HepG2 (cell line): ENCODE results near the gene MLST8. TPM values are rescaled to one million over a fixed set of nuclear protein-coding genes. Genes with fewer than 3 reads are reported as not detected.

Source experiments
- ATAC-seq: fragments of 200-7000 bp; cut with Tn5 transposase; 3 replicates; pipeline ENCODE4 v1.9.1; 2020; ENCODE audit warnings: mild to moderate bottlenecking, moderate library complexity
- BruUV-seq: library from RNA; stranded (reverse); fragments of 400-500 nt; replicated peaks from 2 replicates; lab custom pipeline; 2021; lab: Mats Ljungman, UMichigan
- CTCF ChIA-PET: fragments of 300-600 bp; formaldehyde crosslinking; extraction: SDS; loops from one replicate; lab custom pipeline; 2021; ENCODE audit warnings: low total read pairs, inconsistent platforms, low intra/inter-chr PET ratio; lab: Yijun Ruan, JAX
- POLR2A ChIA-PET: fragments of 350-600 bp; sonication (Branson Sonifier 250); formaldehyde crosslinking; loops from one replicate; lab custom pipeline; 2020; ENCODE audit warnings: antibody characterized with exemption, inconsistent platforms; lab: Yijun Ruan, JAX
- DNase-seq: peaks from one replicate; pipeline ENCODE4 v3.0.0-alpha.2; 2015; ENCODE audit warnings: low spot score
- FAIRE-seq: peaks from 3 replicates; lab custom pipeline; 2011; peaks lifted over from hg19 to GRCh38; lab: Jason Lieb, UNC
- H2AFZ ChIP-seq: one replicate; pipeline ENCODE4 v1.6.1; 2011; ENCODE audit warnings: low read length, inconsistent platforms
- H3K27ac ChIP-seq: fragments of 300-600 bp; 3 replicates; pipeline ENCODE4 v1.8.0; 2011; ENCODE audit warnings: mixed run types, mild to moderate bottlenecking, mixed read lengths, low read length, inconsistent platforms; ENCODE audit not compliant: insufficient read depth; ENCODE audit errors: extremely low read length
- H3K27me3 ChIP-seq, 2 experiments: fragments of 200-600 bp in 1 of 2; 2 replicates in 1 of 2; 3 replicates in 1 of 2; pipeline versions ENCODE4 v1.6.0 to v1.8.0; 2011; ENCODE audit warnings: low read length in 2 of 2, mild to moderate bottlenecking in 2 of 2, moderate library complexity in 2 of 2, inconsistent platforms in 1 of 2; ENCODE audit not compliant: insufficient read depth in 2 of 2, control insufficient read depth in 1 of 2
- H3K36me3 ChIP-seq, 2 experiments: fragments of 200-600 bp in 1 of 2; replicated peaks in 1 of 2; 2 replicates in 1 of 2; 3 replicates in 1 of 2; pipeline versions ENCODE4 v1.5.1 to v1.8.0; 2011; ENCODE audit warnings: low read length in 2 of 2, inconsistent platforms in 1 of 2; ENCODE audit not compliant: insufficient read depth in 2 of 2, control insufficient read depth in 1 of 2
- H3K4me1 ChIP-seq: 2 replicates; pipeline ENCODE4 v1.5.1; 2012; ENCODE audit warnings: low read length, inconsistent platforms; ENCODE audit not compliant: insufficient read depth
- H3K4me2 ChIP-seq: 2 replicates; pipeline ENCODE4 v1.6.0; 2011; ENCODE audit warnings: low read depth, low read length, inconsistent platforms
- H3K4me3 ChIP-seq, 3 experiments: fragments of 200-600 bp in 1 of 3; sonication (generic), shearing (Covaris generic) in 1 of 3; replicated peaks in 1 of 3; 2 replicates each; pipeline ENCODE4 v1.5.1; 2011 to 2016; ENCODE audit warnings: low read length in 3 of 3, inconsistent platforms in 2 of 3, low read depth in 2 of 3, mild to moderate bottlenecking in 2 of 3, control low read depth in 1 of 3, mixed read lengths in 1 of 3; ENCODE audit not compliant: insufficient read depth in 1 of 3
- H3K79me2 ChIP-seq: one replicate; pipeline ENCODE4 v1.6.1; 2011; ENCODE audit warnings: low read length, inconsistent platforms; ENCODE audit not compliant: insufficient read depth
- H3K9ac ChIP-seq: 2 replicates; pipeline ENCODE4 v1.6.0; 2011; ENCODE audit warnings: mild to moderate bottlenecking, low read depth, low read length, inconsistent platforms; ENCODE audit not compliant: insufficient read depth
- H3K9me3 ChIP-seq: 2 replicates; pipeline ENCODE4 v1.5.1; 2012; ENCODE audit warnings: mild to moderate bottlenecking, low read length
- H4K20me1 ChIP-seq: 2 replicates; pipeline ENCODE4 v1.6.0; 2011; ENCODE audit warnings: inconsistent platforms, mild to moderate bottlenecking, low read length, moderate library complexity; ENCODE audit not compliant: insufficient read depth
- ARID4A ChIP-seq: sonication (generic); formaldehyde crosslinking; IDR thresholded peaks from 2 replicates; pipeline ENCODE4 v1.5.0; 2020; ENCODE audit warnings: mild to moderate bottlenecking, missing genetic modification reagents, borderline replicate concordance
- GTF2F1 ChIP-seq: fragments of 150-350 bp; IDR thresholded peaks from 2 replicates; pipeline ENCODE4 v1.6.1; 2014; ENCODE audit warnings: low read length
- HNRNPUL1 ChIP-seq: fragments of 200-400 bp; formaldehyde crosslinking; IDR thresholded peaks from 2 replicates; pipeline ENCODE4 v1.6.1; 2017; ENCODE audit warnings: low read depth, mild to moderate bottlenecking, low read length, moderate library complexity
- SETDB1 ChIP-seq: sonication (generic); formaldehyde crosslinking; IDR thresholded peaks from 2 replicates; pipeline ENCODE4 v1.5.1; 2020; ENCODE audit warnings: missing genetic modification reagents, mild to moderate bottlenecking, borderline replicate concordance
- SNRNP70 ChIP-seq: fragments of 200-400 bp; formaldehyde crosslinking; IDR thresholded peaks from 2 replicates; pipeline ENCODE4 v1.6.1; 2017; ENCODE audit warnings: mild to moderate bottlenecking, low read depth, low read length, moderate library complexity
- THAP11 ChIP-seq: IDR thresholded peaks from 2 replicates; pipeline ENCODE4 v1.6.1; 2016; ENCODE audit warnings: missing biosample characterization, missing genetic modification reagents
- ZNF280D ChIP-seq: sonication (generic); formaldehyde crosslinking; IDR thresholded peaks from 2 replicates; pipeline ENCODE4 v1.5.1; 2020; ENCODE audit warnings: mild to moderate bottlenecking, missing genetic modification reagents
- ZNF296 ChIP-seq: sonication (generic); formaldehyde crosslinking; conservative IDR thresholded peaks from 2 replicates; pipeline ENCODE4 v1.5.0; 2020; ENCODE audit warnings: mild to moderate bottlenecking, missing genetic modification reagents
- ZNF512 ChIP-seq: sonication (generic); formaldehyde crosslinking; IDR thresholded peaks from 2 replicates; pipeline ENCODE4 v1.4.0; 2020; ENCODE audit warnings: mild to moderate bottlenecking, missing genetic modification reagents
- ZNF552 ChIP-seq: sonication (generic); formaldehyde crosslinking; IDR thresholded peaks from 2 replicates; pipeline ENCODE4 v1.9.0; 2022; ENCODE audit warnings: missing genetic modification reagents, mild to moderate bottlenecking, borderline replicate concordance
- ZNF607 ChIP-seq: sonication (generic); formaldehyde crosslinking; IDR thresholded peaks from 2 replicates; pipeline ENCODE4 v1.5.1; 2020; ENCODE audit warnings: missing genetic modification reagents, mild to moderate bottlenecking, borderline replicate concordance
- ZNF83 ChIP-seq: sonication (generic); formaldehyde crosslinking; IDR thresholded peaks from 2 replicates; pipeline ENCODE4 v1.4.0; 2020; ENCODE audit warnings: missing genetic modification reagents, mild to moderate bottlenecking, borderline replicate concordance
- ZSCAN9 ChIP-seq: IDR thresholded peaks from 2 replicates; pipeline ENCODE4 v1.6.1; 2016; ENCODE audit warnings: borderline replicate concordance
- WGBS: methylation state at CpG from one replicate; pipeline ENCODE4 v1.1.6; 2017; ENCODE audit warnings: low lambda C conversion rate; 5-methylcytosine and 5-hydroxymethylcytosine counted together
- in situ Hi-C: cut with HindIII; loops from 2 replicates; pipeline ENCODE4 v1.10.0; 2017; ENCODE audit warnings: low pct_unique_long_range_greater_than_20kb; ENCODE audit not compliant: extremely low pct_ligation_motif_present
- intact Hi-C: fragments of 100-400 bp; cut with micrococcal nuclease; formaldehyde crosslinking; loops from one replicate; pipeline ENCODE4 v1.10.0; 2022; ENCODE audit not compliant: unreplicated experiment
- polyA plus RNA-seq, 8 experiments: library from polyadenylated mRNA; depleted of rRNA in 3 of 8; stranded (reverse) in 7 of 8; unstranded in 1 of 8; fragments of >200 nt; fragmentation: Illumina TruSeq in 4 of 8; extraction: Trizol in 4 of 8; gene quantifications; 2 replicates each; pipeline versions ENCODE4 v1.2.1 to v1.2.3, GENCODE V29; 2011 to 2016; ENCODE audit warnings: low read depth in 4 of 8, missing spikeins in 1 of 8, mixed read lengths in 1 of 8; ENCODE audit not compliant: insufficient read depth in 1 of 8
- total RNA-seq, 5 experiments: library from RNA; depleted of rRNA; stranded (reverse); fragments of >200 nt; fragmentation: Illumina TruSeq; extraction: Trizol; gene quantifications; 2 replicates each; pipeline ENCODE4 v1.2.3, GENCODE V29; 2016; ENCODE audit warnings: low read depth in 1 of 5

The MLST8 gene
- total and polyA plus RNA-seq, 2 of the 13 experiments (the other 11 are each of a cell fraction or from before 2014, with no cell fraction given), result 30.8 to 72.7 TPM

- WGBS, result 95% methylated on average over 12 of the region's 12 CpGs
- H3K9me3 ChIP-seq, result no peaks in the 10 kb centered on the region
- H3K4me3 ChIP-seq, result no peak overlapping the region
- H3K36me3 ChIP-seq, result peaks cover 14 to 77% of the 10 kb centered on the region in 2 experiments
- DNase-seq, result no peak
- H3K79me2 ChIP-seq, result peaks cover 5% of the 10 kb centered on the region
- no TSS peak for BruUV-seq
- in situ Hi-C loops, result no loop called here
- CTCF ChIA-PET, result no interaction called here
- no peak overlapping the region for H3K4me2 ChIP-seq
- H3K4me1 ChIP-seq, result peaks cover 16% of the 10 kb centered on the region
- no peak overlapping the region for H2AFZ ChIP-seq
- no peak overlapping the region for H3K27ac ChIP-seq
- POLR2A ChIA-PET, result interaction anchor here (1.3 kb wide), 1 partner anchor 30 kb away, joined by 3 read pairs; no protein-coding TSS in a partner anchor
- no peaks in the 10 kb centered on the region for H4K20me1 ChIP-seq
- intact Hi-C loops, result no loop called here
- H3K27me3 ChIP-seq, result no peaks in the 10 kb centered on the region
- no peak overlapping the region for H3K9ac ChIP-seq
- ATAC-seq, result no peak
- FAIRE-seq, result no peak
- TF ChIP-seq ZNF83 (CRISPR knock-in tag) (no peak), HNRNPUL1 (no peak), ZNF280D (CRISPR knock-in tag) (no peak), ZSCAN9 (CRISPR knock-in tag) (no peak), ARID4A (CRISPR knock-in tag) (no peak), SETDB1 (no peak), SNRNP70 (no peak), ZNF296 (CRISPR knock-in tag) (no peak), ZNF552 (no peak), ZNF512 (CRISPR knock-in tag) (no peak), THAP11 (CRISPR knock-in tag) (no peak), ZNF607 (CRISPR knock-in tag) (no peak), GTF2F1 (no peak)
Observed at GRCh38 chr16:2256531-2257140, 51.4 kb downstream of the MLST8 start.
